K562 (cell line): ENCODE data around the gene CALU.

ENCODE experiments used
- EZH2 ChIP-seq: IDR thresholded peaks from 2 replicates; pipeline ENCODE4 v1.6.1; 2012; ENCODE audit warnings: low read depth, mild to moderate bottlenecking, inconsistent platforms, low read length, borderline replicate concordance
- FOSL1 ChIP-seq: fragments of 200-800 bp; sonication (Bioruptor generic); conservative IDR thresholded peaks from 2 replicates; pipeline ENCODE4 v1.6.1; 2016; ENCODE audit warnings: missing genetic modification characterization, missing compliant biosample characterization
- SRSF1 ChIP-seq: fragments of 200-400 bp; formaldehyde crosslinking; IDR thresholded peaks from 2 replicates; pipeline ENCODE4 v1.6.1; 2017; ENCODE audit warnings: mild to moderate bottlenecking, low read depth, low read length, moderate library complexity
- TF ChIP-seq, protein P1 (sequence below): fragments of 200-800 bp; sonication (Bioruptor generic); IDR thresholded peaks from 2 replicates; pipeline ENCODE4 v1.6.1; 2017; ENCODE audit warnings: missing genetic modification characterization, missing compliant biosample characterization
- TF ChIP-seq, protein P2 (sequence below): sonication (generic); formaldehyde crosslinking; IDR thresholded peaks from 2 replicates; pipeline ENCODE4 v1.8.0; 2022; ENCODE audit warnings: mild to moderate bottlenecking, missing genetic modification reagents

DNA sequence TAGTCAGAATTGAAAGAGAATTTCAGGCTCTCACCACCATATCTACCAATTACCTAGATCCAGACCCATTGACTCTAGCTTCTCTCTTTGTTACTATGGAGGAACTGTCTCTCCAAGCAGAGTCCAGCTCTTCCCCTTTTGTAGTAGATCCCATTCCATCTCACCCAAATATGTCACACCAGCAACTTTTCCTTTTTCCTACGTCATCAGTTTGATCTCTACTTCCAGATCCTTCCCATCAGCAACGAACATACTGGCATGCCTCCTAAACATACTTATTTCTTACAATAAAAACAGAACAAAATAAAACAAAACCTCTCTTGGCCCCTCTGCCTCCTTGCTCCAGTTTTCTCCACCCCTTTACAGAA lies 5.9 kb upstream of the CALU start:
- TF ChIP-seq, protein P1, sequence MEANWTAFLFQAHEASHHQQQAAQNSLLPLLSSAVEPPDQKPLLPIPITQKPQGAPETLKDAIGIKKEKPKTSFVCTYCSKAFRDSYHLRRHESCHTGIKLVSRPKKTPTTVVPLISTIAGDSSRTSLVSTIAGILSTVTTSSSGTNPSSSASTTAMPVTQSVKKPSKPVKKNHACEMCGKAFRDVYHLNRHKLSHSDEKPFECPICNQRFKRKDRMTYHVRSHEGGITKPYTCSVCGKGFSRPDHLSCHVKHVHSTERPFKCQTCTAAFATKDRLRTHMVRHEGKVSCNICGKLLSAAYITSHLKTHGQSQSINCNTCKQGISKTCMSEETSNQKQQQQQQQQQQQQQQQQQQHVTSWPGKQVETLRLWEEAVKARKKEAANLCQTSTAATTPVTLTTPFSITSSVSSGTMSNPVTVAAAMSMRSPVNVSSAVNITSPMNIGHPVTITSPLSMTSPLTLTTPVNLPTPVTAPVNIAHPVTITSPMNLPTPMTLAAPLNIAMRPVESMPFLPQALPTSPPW (CRISPR knock-in tag): no peak
- TF ChIP-seq EZH2 (no peak), SRSF1 (no peak), FOSL1 (tag) (no peak)
- TF ChIP-seq, protein P2, sequence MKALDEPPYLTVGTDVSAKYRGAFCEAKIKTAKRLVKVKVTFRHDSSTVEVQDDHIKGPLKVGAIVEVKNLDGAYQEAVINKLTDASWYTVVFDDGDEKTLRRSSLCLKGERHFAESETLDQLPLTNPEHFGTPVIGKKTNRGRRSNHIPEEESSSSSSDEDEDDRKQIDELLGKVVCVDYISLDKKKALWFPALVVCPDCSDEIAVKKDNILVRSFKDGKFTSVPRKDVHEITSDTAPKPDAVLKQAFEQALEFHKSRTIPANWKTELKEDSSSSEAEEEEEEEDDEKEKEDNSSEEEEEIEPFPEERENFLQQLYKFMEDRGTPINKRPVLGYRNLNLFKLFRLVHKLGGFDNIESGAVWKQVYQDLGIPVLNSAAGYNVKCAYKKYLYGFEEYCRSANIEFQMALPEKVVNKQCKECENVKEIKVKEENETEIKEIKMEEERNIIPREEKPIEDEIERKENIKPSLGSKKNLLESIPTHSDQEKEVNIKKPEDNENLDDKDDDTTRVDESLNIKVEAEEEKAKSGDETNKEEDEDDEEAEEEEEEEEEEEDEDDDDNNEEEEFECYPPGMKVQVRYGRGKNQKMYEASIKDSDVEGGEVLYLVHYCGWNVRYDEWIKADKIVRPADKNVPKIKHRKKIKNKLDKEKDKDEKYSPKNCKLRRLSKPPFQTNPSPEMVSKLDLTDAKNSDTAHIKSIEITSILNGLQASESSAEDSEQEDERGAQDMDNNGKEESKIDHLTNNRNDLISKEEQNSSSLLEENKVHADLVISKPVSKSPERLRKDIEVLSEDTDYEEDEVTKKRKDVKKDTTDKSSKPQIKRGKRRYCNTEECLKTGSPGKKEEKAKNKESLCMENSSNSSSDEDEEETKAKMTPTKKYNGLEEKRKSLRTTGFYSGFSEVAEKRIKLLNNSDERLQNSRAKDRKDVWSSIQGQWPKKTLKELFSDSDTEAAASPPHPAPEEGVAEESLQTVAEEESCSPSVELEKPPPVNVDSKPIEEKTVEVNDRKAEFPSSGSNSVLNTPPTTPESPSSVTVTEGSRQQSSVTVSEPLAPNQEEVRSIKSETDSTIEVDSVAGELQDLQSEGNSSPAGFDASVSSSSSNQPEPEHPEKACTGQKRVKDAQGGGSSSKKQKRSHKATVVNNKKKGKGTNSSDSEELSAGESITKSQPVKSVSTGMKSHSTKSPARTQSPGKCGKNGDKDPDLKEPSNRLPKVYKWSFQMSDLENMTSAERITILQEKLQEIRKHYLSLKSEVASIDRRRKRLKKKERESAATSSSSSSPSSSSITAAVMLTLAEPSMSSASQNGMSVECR (CRISPR knock-in tag): no peak
